ENCODE measurements around the gene CYTH2.

CYTH2 gene

GRCh38 chr19:48455171-48455907, 13.8 kb upstream of the CYTH2 start, which contains the start of gene KCNJ14:
KCNJ14 (plus strand) TSS chr19:48455574; CDS start chr19:48461725, 6,151 bp downstream.
- Histone ChIP-seq H3K4me3 (ENCODE audit: low read depth, low read length) (no peak within 1 kb of the TSS), H3K4me1 (no peaks in the 10 kb centered on the region), H3K36me3 (peaks cover 51% of the 10 kb centered on the region), H3K27me3 (no peaks in the 10 kb centered on the region), H3K9me3 (no peaks in the 10 kb centered on the region)
- TF ChIP-seq CTCF (IDR thresholded peaks at IDR 0.05; ENCODE audit: low read depth, low read length) = no peak
- DNase-seq = no peak

GRCh38 chr19:48455908-48456562, 13.1 kb upstream of the CYTH2 start:
- Histone ChIP-seq H3K27me3 (no peaks in the 10 kb centered on the region), H3K36me3 (peaks cover 47% of the 10 kb centered on the region), H3K4me3 (ENCODE audit: low read depth, low read length) (no peak overlapping the region), H3K9me3 (no peaks in the 10 kb centered on the region), H3K4me1 (no peaks in the 10 kb centered on the region)
- DNase-seq = no peak
- no peak for TF ChIP-seq CTCF (IDR thresholded peaks at IDR 0.05; ENCODE audit: low read depth, low read length)

GRCh38 chr19:48456864-48457263, 12.3 kb upstream of the CYTH2 start:
- no peak for TF ChIP-seq CTCF (IDR thresholded peaks at IDR 0.05; ENCODE audit: low read depth, low read length)
- Histone ChIP-seq H3K27me3 (no peaks in the 10 kb centered on the region), H3K4me1 (no peaks in the 10 kb centered on the region), H3K4me3 (ENCODE audit: low read depth, low read length) (no peak overlapping the region), H3K36me3 (peaks cover 39% of the 10 kb centered on the region), H3K9me3 (no peaks in the 10 kb centered on the region)
- DNase-seq = no peak

GRCh38 chr19:48458016-48458415, 11.2 kb upstream of the CYTH2 start:
- Histone ChIP-seq H3K27me3 (no peaks in the 10 kb centered on the region), H3K4me1 (no peaks in the 10 kb centered on the region), H3K9me3 (no peaks in the 10 kb centered on the region), H3K36me3 (peaks cover 34% of the 10 kb centered on the region), H3K4me3 (ENCODE audit: low read depth, low read length) (no peak overlapping the region)
- DNase-seq = no peak
- TF ChIP-seq CTCF (IDR thresholded peaks at IDR 0.05; ENCODE audit: low read depth, low read length) = no peak

- no peaks in the 10 kb centered on the region for H3K4me1 ChIP-seq
- no peaks in the 10 kb centered on the region for H3K9me3 ChIP-seq
- TF ChIP-seq CTCF (IDR thresholded peaks at IDR 0.05; ENCODE audit: low read depth, low read length) = no peak
- no peaks in the 10 kb centered on the region for H3K27me3 ChIP-seq
- DNase-seq = no peak
- H3K36me3 ChIP-seq = peaks cover 12% of the 10 kb centered on the region
- no peak overlapping the region for H3K4me3 ChIP-seq (ENCODE audit: low read depth, low read length)
Observed at GRCh38 chr19:48461651-48461981, 7.6 kb upstream of the CYTH2 start.

- no peak overlapping the region for H3K4me3 ChIP-seq (ENCODE audit: low read depth, low read length)
- DNase-seq = no peak
- TF ChIP-seq CTCF (IDR thresholded peaks at IDR 0.05; ENCODE audit: low read depth, low read length) = no peak
- peaks cover 9% of the 10 kb centered on the region for H3K36me3 ChIP-seq
- H3K27me3 ChIP-seq = no peaks in the 10 kb centered on the region
- no peaks in the 10 kb centered on the region for H3K4me1 ChIP-seq
- H3K9me3 ChIP-seq = no peaks in the 10 kb centered on the region
Observed at GRCh38 chr19:48461982-48462655, 7.0 kb upstream of the CYTH2 start.

Measured in BE2C (cell line).